ENCODE data around the gene LRRC23. TPM values are rescaled to one million over a fixed set of nuclear protein-coding genes. Genes with fewer than 3 reads are reported as not detected.

Gene LRRC23
- total and polyA plus RNA-seq, 2 donors (not counting 1 experiment from before 2014, with no cell fraction given): 5.3 to 14.4 TPM

DNA sequence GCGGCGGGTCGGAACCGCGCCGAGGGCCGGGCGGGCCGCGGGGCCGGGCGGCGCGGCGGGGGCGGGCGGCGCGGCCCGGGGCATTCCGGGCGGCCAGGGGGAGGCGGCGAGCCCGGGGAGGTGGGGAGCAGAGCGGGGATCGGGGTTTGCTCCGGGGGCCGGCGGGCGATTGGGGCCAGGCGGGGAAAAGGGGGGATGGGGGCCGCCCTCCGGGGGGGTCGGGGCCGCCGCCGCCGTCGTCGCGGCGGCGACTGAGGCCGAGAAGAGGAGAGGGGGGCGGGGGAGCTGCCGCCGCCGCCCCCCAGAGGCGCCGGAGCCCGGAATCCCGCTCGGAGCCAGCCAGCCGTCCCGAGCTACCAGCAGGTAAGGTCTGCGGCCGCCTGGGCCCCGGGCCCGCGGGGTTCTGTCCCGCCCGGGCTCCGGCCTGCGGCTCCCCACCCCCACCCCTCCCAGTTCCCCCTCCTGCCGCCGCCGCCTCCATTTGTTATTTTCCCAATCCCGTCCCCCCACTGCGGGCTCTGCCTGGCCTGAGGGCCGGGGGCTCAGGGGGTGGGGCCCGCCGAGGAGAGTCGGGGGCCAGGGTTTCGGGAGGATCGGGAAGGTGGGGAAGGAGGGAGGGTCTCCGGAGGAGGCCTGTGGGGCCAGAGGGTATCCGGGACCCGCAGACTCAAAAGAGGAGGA is 23.5 kb downstream of the LRRC23 start:
- peaks cover 35% of the 10 kb centered on the region for H3K79me2 ChIP-seq (ENCODE audit: control insufficient read depth, insufficient read depth, low read length)
- CTCF ChIA-PET: interaction anchor here (0.6 to 2.0 kb wide), 6 partner anchors 9 to 315 kb away, joined by 3 to 14 read pairs (median 4); partner anchors contain the start of genes LPCAT3 and SPSB2
- no peaks in the 10 kb centered on the region for H3K9me3 ChIP-seq (ENCODE audit: control extremely low read depth in 1 of 3, control insufficient read depth in 2 of 3, insufficient read depth in 1 of 3, low read length in 2 of 3)
- DNase-seq (peak; percentile 48), ATAC-seq (ENCODE audit: low read depth) (peak; percentile 9)
- intact Hi-C loops (cut with micrococcal nuclease): no loop called here
- H3K36me3 ChIP-seq (replicated peaks in 1 of 2; ENCODE audit: control extremely low read depth in 1 of 2, control insufficient read depth in 1 of 2, extremely low read depth in 1 of 2, insufficient read depth in 2 of 2, low read length in 1 of 2): no peaks in the 10 kb centered on the region
- peak overlapping the region; percentile 90 for H2AFZ ChIP-seq (ENCODE audit: insufficient read depth, low read depth, low read length, poor library complexity, severe bottlenecking)
- no peaks in the 10 kb centered on the region for H3K27me3 Mint-ChIP-seq
- H3K4me2 ChIP-seq (replicated peaks; ENCODE audit: low read depth, low read length, poor library complexity, severe bottlenecking): peak overlapping the region; percentile 99
- peak overlapping the region; percentile 88 for H3K4me3 Mint-ChIP-seq
- peak overlapping the region; percentile 62 to 81 for H3K27ac ChIP-seq (ENCODE audit: low read length in 2 of 2)
- H3K4me1 Mint-ChIP-seq: peaks cover 53% of the 10 kb centered on the region
- under 1% methylated on average over 36 of the region's 79 CpGs for WGBS (ENCODE audit: insufficient coverage)
- H4K20me1 ChIP-seq (ENCODE audit: control insufficient read depth, insufficient read depth, low read length, poor library complexity, severe bottlenecking): no peaks in the 10 kb centered on the region
- no peak for TF ChIP-seq EZH2 (IDR thresholded peaks at IDR 0.05; ENCODE audit: borderline replicate concordance, insufficient read depth, low read depth, low read length, poor library complexity, severe bottlenecking)
- TF ChIP-seq, protein P1, sequence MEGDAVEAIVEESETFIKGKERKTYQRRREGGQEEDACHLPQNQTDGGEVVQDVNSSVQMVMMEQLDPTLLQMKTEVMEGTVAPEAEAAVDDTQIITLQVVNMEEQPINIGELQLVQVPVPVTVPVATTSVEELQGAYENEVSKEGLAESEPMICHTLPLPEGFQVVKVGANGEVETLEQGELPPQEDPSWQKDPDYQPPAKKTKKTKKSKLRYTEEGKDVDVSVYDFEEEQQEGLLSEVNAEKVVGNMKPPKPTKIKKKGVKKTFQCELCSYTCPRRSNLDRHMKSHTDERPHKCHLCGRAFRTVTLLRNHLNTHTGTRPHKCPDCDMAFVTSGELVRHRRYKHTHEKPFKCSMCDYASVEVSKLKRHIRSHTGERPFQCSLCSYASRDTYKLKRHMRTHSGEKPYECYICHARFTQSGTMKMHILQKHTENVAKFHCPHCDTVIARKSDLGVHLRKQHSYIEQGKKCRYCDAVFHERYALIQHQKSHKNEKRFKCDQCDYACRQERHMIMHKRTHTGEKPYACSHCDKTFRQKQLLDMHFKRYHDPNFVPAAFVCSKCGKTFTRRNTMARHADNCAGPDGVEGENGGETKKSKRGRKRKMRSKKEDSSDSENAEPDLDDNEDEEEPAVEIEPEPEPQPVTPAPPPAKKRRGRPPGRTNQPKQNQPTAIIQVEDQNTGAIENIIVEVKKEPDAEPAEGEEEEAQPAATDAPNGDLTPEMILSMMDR (IDR thresholded peaks at IDR 0.05): no peak
- H3K9me3 Mint-ChIP-seq (ENCODE audit: insufficient read depth): no peaks in the 10 kb centered on the region
- peak overlapping the region; percentile 72 for H3K9ac ChIP-seq (ENCODE audit: low read length)
- H3K27me3 ChIP-seq (replicated peaks in 1 of 4; ENCODE audit: control extremely low read depth in 1 of 4, control insufficient read depth in 3 of 4, insufficient read depth in 4 of 4, low read length in 3 of 4): no peaks in the 10 kb centered on the region
- H3K4me1 ChIP-seq (ENCODE audit: control insufficient read depth in 2 of 2, insufficient read depth in 2 of 2, low read length in 2 of 2): peaks cover 29 to 44% of the 10 kb centered on the region in 2 donors
- POLR2A ChIA-PET: interaction anchor here (0.9 to 6.4 kb wide), 5 partner anchors 8 to 17 kb away, joined by 3 to 37 read pairs (median 3); partner anchors contain the start of genes C12orf57, ENO2 and RNU7-1
- peak overlapping the region; percentile 97 for H3K27ac Mint-ChIP-seq
- H3K4me3 ChIP-seq (ENCODE audit: control extremely low read depth in 1 of 5, extremely low read depth in 1 of 5, insufficient read depth in 1 of 5, low read depth in 2 of 5, low read length in 4 of 5): peak overlapping the region in 4 of 5 experiments; percentile 38 to 85 (median 68)

Measured in B cell (primary cell).